ENCODE measurements around the gene WTAP.

Gene WTAP

GRCh38 chr6:159754959-159755914 is 27.9 kb downstream of the WTAP start:
- Histone ChIP-seq H3K4me1 (no peaks in the 10 kb centered on the region), H3K9me3 (no peaks in the 10 kb centered on the region), H3K36me3 (peaks cover 60% of the 10 kb centered on the region), H3K27me3 (no peaks in the 10 kb centered on the region), H3K4me3 (ENCODE audit: low read depth, low read length) (no peak overlapping the region)
- TF ChIP-seq CTCF (IDR thresholded peaks at IDR 0.05; ENCODE audit: low read depth, low read length): no peak
- DNase-seq: no peak

DNA sequence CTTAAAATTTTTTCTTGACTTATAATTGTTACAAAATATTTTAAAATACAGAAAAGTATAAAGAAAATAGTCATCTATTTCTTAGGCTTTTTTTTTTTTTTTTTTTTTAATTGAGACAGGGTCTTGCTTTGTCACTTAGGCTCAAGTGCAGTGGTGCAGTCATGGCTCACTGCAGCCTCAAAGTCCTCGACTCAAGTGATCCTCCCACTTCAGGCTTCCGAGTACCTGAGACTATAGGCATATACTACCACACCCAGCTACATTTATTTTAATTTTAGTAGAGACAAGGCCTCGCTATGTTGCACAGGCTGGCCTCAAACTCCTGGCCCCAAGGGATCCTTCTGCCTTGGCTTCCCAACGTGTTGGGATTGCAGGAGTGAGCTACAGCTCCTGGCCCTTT is 29.2 kb downstream of the WTAP start:
- H3K36me3 ChIP-seq: peaks cover 56% of the 10 kb centered on the region

GRCh38 chr6:159758031-159759001 is 31.0 kb downstream of the WTAP start:
- DNase-seq: no peak
- no peak overlapping the region for H3K4me3 ChIP-seq (ENCODE audit: low read depth, low read length)
- H3K36me3 ChIP-seq: peaks cover 39% of the 10 kb centered on the region
- TF ChIP-seq CTCF (IDR thresholded peaks at IDR 0.05; ENCODE audit: low read depth, low read length): peak; percentile 29; the same call in 1 of the 2 replicates
- H3K27me3 ChIP-seq: no peaks in the 10 kb centered on the region
- H3K9me3 ChIP-seq: no peaks in the 10 kb centered on the region
- no peaks in the 10 kb centered on the region for H3K4me1 ChIP-seq

More for the DNA sequence above, 29.2 kb downstream of the WTAP start:
- no peaks in the 10 kb centered on the region for H3K9me3 ChIP-seq
- no peaks in the 10 kb centered on the region for H3K4me1 ChIP-seq
- H3K27me3 ChIP-seq: no peaks in the 10 kb centered on the region
- no peak for DNase-seq
- H3K4me3 ChIP-seq (ENCODE audit: low read depth, low read length): no peak overlapping the region
- no peak for TF ChIP-seq CTCF (IDR thresholded peaks at IDR 0.05; ENCODE audit: low read depth, low read length)

- no peak for TF ChIP-seq CTCF (IDR thresholded peaks at IDR 0.05; ENCODE audit: low read depth, low read length)
- Histone ChIP-seq H3K4me1 (no peaks in the 10 kb centered on the region), H3K36me3 (peaks cover 38% of the 10 kb centered on the region), H3K9me3 (no peaks in the 10 kb centered on the region), H3K27me3 (no peaks in the 10 kb centered on the region), H3K4me3 (ENCODE audit: low read depth, low read length) (no peak overlapping the region)
- DNase-seq: no peak
Measured at GRCh38 chr6:159759645-159760044, 32.3 kb downstream of the WTAP start.

GRCh38 chr6:159760602-159761057 is 33.3 kb downstream of the WTAP start:
- H3K36me3 ChIP-seq: peaks cover 37% of the 10 kb centered on the region

More at GRCh38 chr6:159760602-159761057, 33.3 kb downstream of the WTAP start:
- Histone ChIP-seq H3K4me1 (no peaks in the 10 kb centered on the region), H3K4me3 (ENCODE audit: low read depth, low read length) (peak overlapping the region; percentile 90), H3K9me3 (no peaks in the 10 kb centered on the region), H3K27me3 (no peaks in the 10 kb centered on the region)
- DNase-seq: no peak
- TF ChIP-seq CTCF (IDR thresholded peaks at IDR 0.05; ENCODE audit: low read depth, low read length): no peak

Data from BE2C (cell line).